K562 (cell line): ENCODE measurements around the gene RPL18A. TPM values are rescaled to one million over a fixed set of nuclear protein-coding genes. Genes with fewer than 3 reads are reported as not detected.

Experiments
- CHAMP1 ChIP-seq: fragments of 450-650 bp; IDR thresholded peaks from 2 replicates; pipeline ENCODE4 v1.6.1; 2016; ENCODE audit warnings: mild to moderate bottlenecking
- KAT8 ChIP-seq: fragments of 450-650 bp; IDR thresholded peaks from 2 replicates; pipeline ENCODE4 v1.6.1; 2016; ENCODE audit warnings: low read depth, mild to moderate bottlenecking
- MAZ ChIP-seq, 2 experiments: fragments of 450-650 bp in 1 of 2; sonication (generic) in 1 of 2; formaldehyde crosslinking; IDR thresholded peaks in 1 of 2; conservative IDR thresholded peaks in 1 of 2; 2 replicates each; pipeline versions ENCODE4 v1.4.0 to v1.5.0; 2020; ENCODE audit warnings: mild to moderate bottlenecking in 1 of 2, missing genetic modification reagents in 1 of 2
- MCM7 ChIP-seq, 2 experiments: fragments of 450-650 bp; IDR thresholded peaks; 2 replicates each; pipeline ENCODE4 v1.6.1; 2016 to 2018
- MECOM ChIP-seq: fragments of 250-450 bp; sonication (Bioruptor Pico); IDR thresholded peaks from 2 replicates; pipeline ENCODE4 v1.8.0; 2022; ENCODE audit warnings: inconsistent platforms
- NFE2 ChIP-seq: IDR thresholded peaks from 2 replicates; pipeline ENCODE4 v1.6.1; 2014; ENCODE audit warnings: antibody characterized with exemption, low read depth
- PRMT5 ChIP-seq: sonication (generic); formaldehyde crosslinking; IDR thresholded peaks from 2 replicates; pipeline ENCODE4 v1.5.0; 2020; ENCODE audit warnings: missing genetic modification reagents
- RCOR1 ChIP-seq, 2 experiments: IDR thresholded peaks; 2 replicates each; pipeline ENCODE4 v1.6.1; 2012; ENCODE audit warnings: low read depth in 2 of 2, low read length in 2 of 2, borderline replicate concordance in 1 of 2, improper control_type of control experiment in 1 of 2
- YBX1 ChIP-seq: fragments of 450-650 bp; IDR thresholded peaks from 2 replicates; pipeline ENCODE4 v1.7.1; 2016; ENCODE audit warnings: mild to moderate bottlenecking
- ZNF197 ChIP-seq: fragments of 200-800 bp; sonication (Bioruptor generic); IDR thresholded peaks from 2 replicates; pipeline ENCODE4 v1.6.1; 2016; ENCODE audit warnings: low read depth, missing genetic modification characterization, missing compliant biosample characterization
- ZNF232 ChIP-seq: sonication (generic); formaldehyde crosslinking; IDR thresholded peaks from 2 replicates; pipeline ENCODE4 v1.8.0; 2022; ENCODE audit warnings: mild to moderate bottlenecking, missing genetic modification reagents
- ZNF24 ChIP-seq: fragments of 450-650 bp; IDR thresholded peaks from 2 replicates; pipeline ENCODE4 v1.6.1; 2016
- ZNF431 ChIP-seq: sonication (generic); formaldehyde crosslinking; IDR thresholded peaks from 2 replicates; pipeline ENCODE4 v1.8.0; 2022; ENCODE audit warnings: mild to moderate bottlenecking, missing genetic modification reagents
- ZNF507 ChIP-seq: conservative IDR thresholded peaks from 2 replicates; pipeline ENCODE4 v1.6.1; 2017; ENCODE audit warnings: missing genetic modification characterization, missing compliant biosample characterization
- ZNF766 ChIP-seq: fragments of 200-800 bp; sonication (Bioruptor generic); conservative IDR thresholded peaks from 2 replicates; pipeline ENCODE4 v1.6.1; 2016; ENCODE audit warnings: missing genetic modification characterization, missing compliant biosample characterization
- polyA plus RNA-seq, 8 experiments: library from polyadenylated mRNA; depleted of rRNA in 4 of 8; stranded (reverse) in 5 of 8; unstranded in 3 of 8; fragments of >200 nt; fragmentation: Nextera tagmentation in 2 of 8; fragmentation: Illumina TruSeq in 1 of 8; extraction: Ambion mirVana in 2 of 8; extraction: Trizol in 1 of 8; gene quantifications; 2 replicates each; pipeline versions ENCODE4 v1.2.1 to v1.2.3, GENCODE V29; 2011 to 2014; ENCODE audit warnings: inconsistent platforms in 1 of 8, missing spikeins in 1 of 8
- total RNA-seq, 7 experiments: library from RNA; depleted of rRNA in 6 of 7; stranded (reverse); fragments of >200 nt in 6 of 7; fragmentation: Illumina TruSeq in 2 of 7; extraction: Trizol in 2 of 7; gene quantifications; 2 replicates each; pipeline versions ENCODE4 v1.2.1 to v1.2.3, GENCODE V29; 2011 to 2021; ENCODE audit warnings: low replicate concordance in 1 of 7
- TF ChIP-seq, protein P1 (sequence below): sonication (generic); formaldehyde crosslinking; IDR thresholded peaks from 2 replicates; pipeline ENCODE4 v1.8.0; 2022; ENCODE audit warnings: mild to moderate bottlenecking, missing genetic modification reagents
- TF ChIP-seq, protein P2 (sequence below): fragments of 200-800 bp; sonication (Bioruptor generic); IDR thresholded peaks from 2 replicates; pipeline ENCODE4 v1.6.1; 2017; ENCODE audit warnings: missing genetic modification characterization, missing compliant biosample characterization
- TF ChIP-seq, protein P3 (sequence below), 2 experiments: fragments of 450-650 bp; conservative IDR thresholded peaks; 2 replicates each; pipeline ENCODE4 v1.6.1; 2017; ENCODE audit warnings: mild to moderate bottlenecking in 2 of 2, moderate library complexity in 2 of 2

The RPL18A gene
- total and polyA plus RNA-seq, 9 of the 15 experiments (the other 6 are each of a cell fraction or from before 2014, with no cell fraction given): 626 to 2,882 (median 1,895) TPM

DNA sequence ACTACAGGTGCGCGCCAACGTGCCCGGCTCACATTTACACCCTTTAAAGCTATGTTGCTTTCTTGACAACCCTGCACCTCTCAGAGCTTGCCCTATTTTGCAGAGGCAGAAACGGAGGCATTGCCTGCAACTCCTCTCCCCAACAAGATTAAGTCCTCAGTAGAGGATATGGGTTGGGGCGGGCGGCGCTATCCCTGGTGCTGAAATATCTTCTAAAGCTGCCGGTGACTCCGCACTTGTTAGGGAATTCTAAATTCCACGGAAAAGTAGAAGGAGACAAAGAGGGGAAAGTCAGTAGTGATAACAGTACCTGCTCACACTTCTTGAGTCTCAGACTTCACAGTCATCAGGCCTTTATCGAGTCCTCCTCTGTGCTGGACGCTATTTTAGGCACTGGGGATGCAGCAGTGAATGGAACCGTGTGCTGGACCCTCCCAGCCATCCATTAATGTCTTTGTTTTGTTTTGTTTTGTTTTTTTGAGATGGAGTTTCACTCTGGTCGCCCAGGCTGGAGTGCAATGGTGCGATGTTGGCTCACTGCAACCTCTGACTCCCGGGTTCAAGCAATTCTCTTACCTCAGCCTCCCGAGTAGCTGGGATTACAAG lies 30.0 kb downstream of the RPL18A start (continued):
- TF ChIP-seq, protein P1, sequence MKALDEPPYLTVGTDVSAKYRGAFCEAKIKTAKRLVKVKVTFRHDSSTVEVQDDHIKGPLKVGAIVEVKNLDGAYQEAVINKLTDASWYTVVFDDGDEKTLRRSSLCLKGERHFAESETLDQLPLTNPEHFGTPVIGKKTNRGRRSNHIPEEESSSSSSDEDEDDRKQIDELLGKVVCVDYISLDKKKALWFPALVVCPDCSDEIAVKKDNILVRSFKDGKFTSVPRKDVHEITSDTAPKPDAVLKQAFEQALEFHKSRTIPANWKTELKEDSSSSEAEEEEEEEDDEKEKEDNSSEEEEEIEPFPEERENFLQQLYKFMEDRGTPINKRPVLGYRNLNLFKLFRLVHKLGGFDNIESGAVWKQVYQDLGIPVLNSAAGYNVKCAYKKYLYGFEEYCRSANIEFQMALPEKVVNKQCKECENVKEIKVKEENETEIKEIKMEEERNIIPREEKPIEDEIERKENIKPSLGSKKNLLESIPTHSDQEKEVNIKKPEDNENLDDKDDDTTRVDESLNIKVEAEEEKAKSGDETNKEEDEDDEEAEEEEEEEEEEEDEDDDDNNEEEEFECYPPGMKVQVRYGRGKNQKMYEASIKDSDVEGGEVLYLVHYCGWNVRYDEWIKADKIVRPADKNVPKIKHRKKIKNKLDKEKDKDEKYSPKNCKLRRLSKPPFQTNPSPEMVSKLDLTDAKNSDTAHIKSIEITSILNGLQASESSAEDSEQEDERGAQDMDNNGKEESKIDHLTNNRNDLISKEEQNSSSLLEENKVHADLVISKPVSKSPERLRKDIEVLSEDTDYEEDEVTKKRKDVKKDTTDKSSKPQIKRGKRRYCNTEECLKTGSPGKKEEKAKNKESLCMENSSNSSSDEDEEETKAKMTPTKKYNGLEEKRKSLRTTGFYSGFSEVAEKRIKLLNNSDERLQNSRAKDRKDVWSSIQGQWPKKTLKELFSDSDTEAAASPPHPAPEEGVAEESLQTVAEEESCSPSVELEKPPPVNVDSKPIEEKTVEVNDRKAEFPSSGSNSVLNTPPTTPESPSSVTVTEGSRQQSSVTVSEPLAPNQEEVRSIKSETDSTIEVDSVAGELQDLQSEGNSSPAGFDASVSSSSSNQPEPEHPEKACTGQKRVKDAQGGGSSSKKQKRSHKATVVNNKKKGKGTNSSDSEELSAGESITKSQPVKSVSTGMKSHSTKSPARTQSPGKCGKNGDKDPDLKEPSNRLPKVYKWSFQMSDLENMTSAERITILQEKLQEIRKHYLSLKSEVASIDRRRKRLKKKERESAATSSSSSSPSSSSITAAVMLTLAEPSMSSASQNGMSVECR (CRISPR knock-in tag): 0 out of 2 replicates have a peak, but pooled peaks have one; percentile 45
- TF ChIP-seq ZNF431 (CRISPR knock-in tag) (0 out of 2 replicates have a peak, but pooled peaks have one; percentile 19), ZNF197 (CRISPR knock-in tag) (peak; percentile 87; the same call in 1 of the 2 replicates), ZNF232 (CRISPR knock-in tag) (peak; percentile 79), ZNF24 (no peak), MCM7 (IDR thresholded peaks at IDR 0.05) (no peak), PRMT5 (CRISPR knock-in tag) (0 out of 2 replicates have a peak, but pooled peaks have one; percentile 68), ZNF766 (CRISPR knock-in tag) (peak; percentile 93), NFE2 (peak; percentile 24; the same call in 1 of the 2 replicates), RCOR1 (IDR thresholded peaks at IDR 0.05; ENCODE audit: borderline replicate concordance in 1 of 2, low read depth in 2 of 2, low read length in 2 of 2) (peak in 1 of 2 experiments; percentile 71; a peak in 1 of 4 replicates), CHAMP1 (peak; percentile 54; the same call in 1 of the 2 replicates), ZNF507 (tag) (no peak), YBX1 (no peak), MAZ (CRISPR knock-in tag; conservative IDR thresholded peaks at IDR 0.05 in 1 of 2, IDR thresholded peaks at IDR 0.05 in 1 of 2) (peak in 1 of 2 experiments; percentile 48; a peak in 1 of 4 replicates), MECOM (CRISPR knock-in tag) (0 out of 2 replicates have a peak, but pooled peaks have one; percentile 7), KAT8 (no peak)
- TF ChIP-seq, protein P2, sequence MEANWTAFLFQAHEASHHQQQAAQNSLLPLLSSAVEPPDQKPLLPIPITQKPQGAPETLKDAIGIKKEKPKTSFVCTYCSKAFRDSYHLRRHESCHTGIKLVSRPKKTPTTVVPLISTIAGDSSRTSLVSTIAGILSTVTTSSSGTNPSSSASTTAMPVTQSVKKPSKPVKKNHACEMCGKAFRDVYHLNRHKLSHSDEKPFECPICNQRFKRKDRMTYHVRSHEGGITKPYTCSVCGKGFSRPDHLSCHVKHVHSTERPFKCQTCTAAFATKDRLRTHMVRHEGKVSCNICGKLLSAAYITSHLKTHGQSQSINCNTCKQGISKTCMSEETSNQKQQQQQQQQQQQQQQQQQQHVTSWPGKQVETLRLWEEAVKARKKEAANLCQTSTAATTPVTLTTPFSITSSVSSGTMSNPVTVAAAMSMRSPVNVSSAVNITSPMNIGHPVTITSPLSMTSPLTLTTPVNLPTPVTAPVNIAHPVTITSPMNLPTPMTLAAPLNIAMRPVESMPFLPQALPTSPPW (CRISPR knock-in tag): peak; percentile 54
- TF ChIP-seq, protein P3, sequence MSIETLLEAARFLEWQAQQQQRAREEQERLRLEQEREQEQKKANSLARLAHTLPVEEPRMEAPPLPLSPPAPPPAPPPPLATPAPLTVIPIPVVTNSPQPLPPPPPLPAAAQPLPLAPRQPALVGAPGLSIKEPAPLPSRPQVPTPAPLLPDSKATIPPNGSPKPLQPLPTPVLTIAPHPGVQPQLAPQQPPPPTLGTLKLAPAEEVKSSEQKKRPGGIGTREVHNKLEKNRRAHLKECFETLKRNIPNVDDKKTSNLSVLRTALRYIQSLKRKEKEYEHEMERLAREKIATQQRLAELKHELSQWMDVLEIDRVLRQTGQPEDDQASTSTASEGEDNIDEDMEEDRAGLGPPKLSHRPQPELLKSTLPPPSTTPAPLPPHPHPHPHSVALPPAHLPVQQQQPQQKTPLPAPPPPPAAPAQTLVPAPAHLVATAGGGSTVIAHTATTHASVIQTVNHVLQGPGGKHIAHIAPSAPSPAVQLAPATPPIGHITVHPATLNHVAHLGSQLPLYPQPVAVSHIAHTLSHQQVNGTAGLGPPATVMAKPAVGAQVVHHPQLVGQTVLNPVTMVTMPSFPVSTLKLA (conservative IDR thresholded peaks at IDR 0.05): no peak
